OCI-LY3 (cell line): ENCODE measurements around the gene UBE2J1.

Source experiments
- CTCF ChIP-seq: fragments of 200-600, 300-600 bp; sonication (generic); IDR thresholded peaks from 2 replicates; pipeline ENCODE4 v1.5.1; 2014; ENCODE audit warnings: antibody characterized with exemption, low read length, low read depth
- EZH2phosphoT487 ChIP-seq: fragments of 200-600 bp; shearing (Covaris generic); IDR thresholded peaks from 2 replicates; pipeline ENCODE4 v1.6.1; 2018; ENCODE audit warnings: antibody characterized with exemption, mixed run types, low read depth

- no peak for TF ChIP-seq CTCF
- TF ChIP-seq EZH2phosphoT487 = no peak
Measured at GRCh38 chr6:89310929-89311328, 41.6 kb downstream of the UBE2J1 start.
